ENCODE measurements around the gene LYZL2. TPM values are rescaled to one million over a fixed set of nuclear protein-coding genes. Genes with fewer than 3 reads are reported as not detected.

Gene LYZL2
- total and polyA plus RNA-seq, 2 of the 8 experiments (the other 6 are each of a cell fraction or from before 2014, with no cell fraction given): not detected

DNA sequence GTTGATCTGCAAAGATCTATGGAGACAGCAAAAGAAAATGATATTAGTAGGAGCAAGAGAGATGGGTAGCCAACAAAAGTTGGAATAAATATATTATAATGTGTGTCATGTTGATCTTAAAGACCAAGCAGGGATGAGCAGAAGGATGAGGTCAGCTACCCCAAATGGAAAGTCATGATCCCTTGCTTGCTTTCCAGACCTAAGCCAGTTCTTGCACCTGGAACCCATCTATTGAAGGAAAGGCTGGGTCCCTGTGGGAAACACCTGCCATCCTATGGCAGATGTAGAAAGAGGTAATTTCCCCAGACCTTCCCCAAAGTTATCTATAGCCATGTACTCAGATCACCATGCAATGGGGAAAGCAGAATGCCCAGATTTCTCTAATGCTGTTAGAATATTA lies 52.5 kb downstream of the LYZL2 start:
- TF ChIP-seq CBX8 (IDR thresholded peaks at IDR 0.05; ENCODE audit: borderline replicate concordance, low read depth, low read length) (no peak), KDM5A (IDR thresholded peaks at IDR 0.05; ENCODE audit: low read length) (no peak)
- no peaks in the 10 kb centered on the region for H3K36me3 ChIP-seq (ENCODE audit: control insufficient read depth in 2 of 4, insufficient read depth in 4 of 4, low read length in 3 of 4)
- H3K14ac ChIP-seq (ENCODE audit: insufficient read length): no peak overlapping the region
- H3K4me1 ChIP-seq (replicated peaks in 1 of 4; ENCODE audit: control insufficient read depth in 3 of 4, insufficient read depth in 4 of 4, low read length in 3 of 4): no peaks in the 10 kb centered on the region
- no peak overlapping the region for H2BK15ac ChIP-seq (ENCODE audit: low read length)
- H3K27ac ChIP-seq (ENCODE audit: low read depth, low read length): no peak overlapping the region
- no peak overlapping the region for H4K5ac ChIP-seq (ENCODE audit: insufficient read length, low read depth, low read length)
- H2AK5ac ChIP-seq (ENCODE audit: low read depth, low read length): no peak overlapping the region
- H2AFZ ChIP-seq (ENCODE audit: low read length): no peak overlapping the region
- no peaks in the 10 kb centered on the region for H3K23me2 ChIP-seq (ENCODE audit: low read depth, low read length)
- H3K18ac ChIP-seq (ENCODE audit: extremely low read depth, low read length): no peak overlapping the region
- ChIA-PET POLR2A (ENCODE audit: partially characterized antibody) (no interaction called here), CTCF (ENCODE audit: partially characterized antibody) (interaction anchor here (2.1 to 2.3 kb wide), 2 partner anchors 14 to 217 kb away, joined by 6 read pairs; no protein-coding TSS in a partner anchor)
- H3K4ac ChIP-seq (replicated peaks; ENCODE audit: insufficient read length, low read depth, low read length): no peak overlapping the region
- H3K4me2 ChIP-seq (ENCODE audit: insufficient read depth in 1 of 2, low read depth in 2 of 2, low read length in 2 of 2): no peak overlapping the region
- no peak overlapping the region for H2BK12ac ChIP-seq (ENCODE audit: low read depth, low read length)
- no peak overlapping the region for H4K91ac ChIP-seq (replicated peaks; ENCODE audit: insufficient read length, low read length)
- no peak overlapping the region for H2BK5ac ChIP-seq (ENCODE audit: low read depth, low read length)
- DNase-seq (ENCODE audit: low read depth in 1 of 2, low spot score in 2 of 2): no peak
- no peak overlapping the region for H3K23ac ChIP-seq (ENCODE audit: insufficient read length)
- H3K9me3 ChIP-seq (ENCODE audit: insufficient read depth in 2 of 2, low read depth in 1 of 2, low read length in 1 of 2): no peaks in the 10 kb centered on the region
- H2BK120ac ChIP-seq (replicated peaks; ENCODE audit: low read depth, low read length): no peak overlapping the region
- no peak overlapping the region for H3K9ac ChIP-seq (replicated peaks in 1 of 4; ENCODE audit: extremely low read depth in 1 of 4, low read depth in 3 of 4, low read length in 3 of 4)
- no peak overlapping the region for H3K56ac ChIP-seq (replicated peaks; ENCODE audit: insufficient read length, low read depth, low read length)
- FAIRE-seq: no peak
- no peak overlapping the region for H2BK20ac ChIP-seq (ENCODE audit: low read length)
- no peaks in the 10 kb centered on the region for H4K20me1 ChIP-seq (replicated peaks in 1 of 2; ENCODE audit: control insufficient read depth in 1 of 2, insufficient read depth in 2 of 2, low read length in 2 of 2)
- H4K8ac ChIP-seq (ENCODE audit: extremely low read depth, insufficient read depth, low read length): no peak overlapping the region
- no peaks in the 10 kb centered on the region for H3K79me2 ChIP-seq (ENCODE audit: control insufficient read depth in 1 of 2, insufficient read depth in 2 of 2, low read length in 2 of 2)
- H3K27me3 ChIP-seq (replicated peaks in 1 of 4; ENCODE audit: control insufficient read depth in 3 of 4, extremely low read depth in 1 of 4, insufficient read depth in 3 of 4, low read length in 3 of 4): no peaks in the 10 kb centered on the region
- no peaks in the 10 kb centered on the region for H3K79me1 ChIP-seq (ENCODE audit: low read depth, low read length)
- H3K4me3 ChIP-seq (ENCODE audit: extremely low read depth in 1 of 4, insufficient read depth in 2 of 4, low read depth in 3 of 4, low read length in 4 of 4): no peak overlapping the region
